Measurements from ENCODE around the gene BCL2A1. TPM values are rescaled to one million over a fixed set of nuclear protein-coding genes. Genes with fewer than 3 reads are reported as not detected.

The BCL2A1 gene
- total RNA-seq, result 2.6 and 3.9 TPM in 2 replicates

DNA sequence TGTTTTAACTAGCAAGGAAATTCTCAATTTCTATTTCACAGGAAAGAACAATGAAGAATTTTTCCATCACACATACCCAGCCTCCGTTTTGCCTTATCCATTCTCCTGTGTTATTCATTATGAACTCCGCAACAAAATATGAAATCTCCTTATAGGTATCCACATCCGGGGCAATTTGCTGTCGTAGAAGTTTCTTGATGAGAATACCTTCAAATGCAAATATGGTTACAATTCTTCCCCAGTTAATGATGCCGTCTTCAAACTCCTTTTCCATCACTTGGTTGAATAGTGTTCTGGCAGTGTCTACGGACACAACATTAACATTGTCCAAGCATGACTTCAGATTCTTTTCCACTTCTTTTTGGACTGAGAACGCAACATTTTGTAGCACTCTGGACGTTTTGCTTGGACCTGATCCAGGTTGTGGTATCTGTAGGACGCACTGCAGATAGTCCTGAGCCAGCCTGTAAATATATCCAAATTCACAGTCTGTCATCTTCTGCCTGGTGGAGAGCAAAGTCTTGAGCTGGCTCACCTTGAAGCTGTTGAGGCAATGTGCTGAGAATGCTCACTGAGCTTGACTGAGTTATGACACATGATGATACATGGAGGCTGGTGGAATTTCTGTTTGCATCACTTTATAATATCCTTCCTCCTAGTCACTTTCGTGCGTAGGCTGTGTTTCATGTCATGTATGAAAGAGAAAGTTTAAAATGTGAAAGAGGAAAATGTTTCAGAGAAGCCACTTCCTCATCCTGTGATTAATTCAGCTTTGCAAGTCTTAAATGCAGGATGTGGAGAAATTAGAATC lies at the start of gene BCL2A1:
Gene BCL2A1 (minus strand): TSS at position 573 of the 811 bp plus-strand sequence. CDS start 77 bp downstream, at position 496.

Other genes with a start within 250 kb of the BCL2A1 start
- gene MTHFS, start 74.2 kb downstream of the BCL2A1 start, total RNA-seq, result 11.9 and 12.0 TPM in 2 replicates
- gene ZFAND6, start 88.5 kb upstream of the BCL2A1 start, total RNA-seq, result 70.3 and 105 TPM in 2 replicates
- gene FAH, start 181.8 kb upstream of the BCL2A1 start, total RNA-seq, result 23.2 and 32.3 TPM in 2 replicates

Measured in epithelial cell of alveolus of lung (primary cell).